Activated CD4-positive, alpha-beta T cell treated with anti-CD3 and anti-CD28 coated beads, Interleukin-2, Interleukin-6, amounts not matched to agents 100 ng/mL and 50 ng/mL, durations not matched to agents 16 hours and 8 hours (primary cell): ENCODE results near the gene PRCD.

ENCODE experiments used
- DNase-seq: peaks from one replicate; pipeline ENCODE4 v3.0.0-alpha.2; 2020

PRCD gene, protein sequence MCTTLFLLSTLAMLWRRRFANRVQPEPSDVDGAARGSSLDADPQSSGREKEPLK

GRCh38 chr17:76539631-76540271 lies at the start of gene PRCD:
Gene PRCD (plus strand): TSS chr17:76540044. CDS start chr17:76540142, 98 bp downstream.
- DNase-seq = no peak

DNA sequence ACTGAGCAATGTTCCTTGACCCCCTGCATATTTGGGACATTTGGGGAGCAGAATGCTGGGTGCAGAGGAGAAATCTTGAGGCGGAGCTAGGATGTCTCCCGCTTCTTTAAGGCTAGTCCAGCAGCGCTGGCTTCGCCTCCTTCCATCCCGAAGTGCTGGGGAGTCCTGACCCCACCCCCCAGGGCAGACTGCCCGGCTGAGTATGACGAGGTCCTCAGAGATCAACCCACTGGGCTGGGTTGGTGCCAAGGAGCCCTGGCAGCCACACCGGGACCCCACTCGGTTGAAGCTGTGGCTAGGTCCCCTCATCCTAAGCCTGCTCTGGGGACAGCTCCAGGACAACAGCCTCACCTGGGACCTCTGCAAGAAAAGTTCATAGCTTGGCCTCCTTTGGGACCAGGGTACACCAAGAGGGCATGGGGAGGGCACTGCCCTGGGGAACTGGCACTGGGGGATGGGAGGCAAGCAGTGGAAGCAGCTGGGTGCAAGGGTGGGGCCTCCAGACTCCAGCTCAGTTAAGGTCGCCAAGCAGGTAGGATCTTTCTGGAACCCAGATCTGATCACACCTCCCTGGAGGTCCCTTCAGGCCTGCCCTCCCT lies 49.6 kb upstream of the PRCD start:
- no peak for DNase-seq

- DNase-seq = no peak
Measured at GRCh38 chr17:76491271-76492122, 48.3 kb upstream of the PRCD start.

- no peak for DNase-seq
Measured at GRCh38 chr17:76492123-76492988, 47.5 kb upstream of the PRCD start.

DNA sequence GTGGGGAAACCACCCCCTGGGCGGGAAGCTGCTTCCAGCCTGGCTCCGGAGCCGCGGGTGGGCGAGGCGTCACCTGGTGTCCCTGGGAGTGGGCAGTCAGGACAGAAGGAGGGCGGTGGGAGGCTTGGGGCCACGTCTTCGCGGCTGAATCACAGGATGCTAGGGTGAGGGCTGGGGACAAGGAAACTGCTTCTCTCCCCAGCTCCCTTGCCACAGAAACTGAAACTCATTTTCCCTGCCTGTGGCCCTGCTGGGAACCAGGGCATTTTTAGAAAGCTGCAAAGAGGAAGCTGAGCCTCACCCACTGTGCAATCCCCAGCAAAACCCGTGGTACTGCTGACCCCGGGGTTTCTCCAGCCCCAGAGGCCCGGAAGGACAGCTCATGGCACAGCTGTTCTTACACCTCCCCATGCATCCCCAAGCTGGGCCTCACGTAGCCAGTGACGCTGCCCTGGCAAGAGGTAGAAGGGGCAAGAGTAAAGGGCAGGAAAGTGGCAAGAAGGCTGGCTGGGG lies 46.8 kb upstream of the PRCD start:
- DNase-seq = peak; percentile 76

GRCh38 chr17:76493505-76494167 lies 46.2 kb upstream of the PRCD start:
- no peak for DNase-seq

DNA sequence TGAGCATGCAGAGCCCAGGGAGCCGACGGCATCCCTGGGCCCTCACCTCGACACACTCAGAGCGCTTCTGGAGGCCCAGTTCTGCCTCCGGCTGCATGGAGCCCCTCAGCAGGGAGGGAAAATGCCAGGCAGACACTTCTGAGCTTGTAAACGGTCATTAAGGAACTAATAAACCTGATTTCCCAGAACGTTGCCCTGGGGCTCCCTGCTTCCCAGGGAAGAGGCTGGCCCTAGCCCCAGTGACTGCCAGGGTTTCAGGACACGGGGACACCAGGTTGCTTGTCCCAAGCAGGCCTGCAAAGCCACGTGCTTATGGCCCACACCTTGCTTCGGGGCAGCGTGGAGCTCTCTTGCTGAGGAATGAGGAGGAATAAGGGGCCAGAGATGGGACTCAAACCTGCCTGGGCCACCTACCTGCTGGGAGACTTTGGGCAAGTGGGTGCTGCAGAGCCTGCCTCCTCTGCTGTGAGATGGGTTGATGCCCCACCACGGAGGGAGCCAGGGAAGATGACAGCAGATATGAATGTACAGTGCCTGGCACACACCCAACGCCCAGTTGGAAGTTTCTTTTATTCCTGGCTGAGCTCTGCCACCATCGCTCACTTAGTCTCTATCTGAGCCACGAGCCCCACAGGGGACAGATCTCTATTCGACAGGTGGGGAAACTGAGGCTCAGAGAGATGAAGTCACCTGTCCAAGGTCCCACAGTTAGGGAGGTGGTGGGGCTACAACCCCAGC lies 44.0 kb upstream of the PRCD start:
- DNase-seq = no peak

DNA sequence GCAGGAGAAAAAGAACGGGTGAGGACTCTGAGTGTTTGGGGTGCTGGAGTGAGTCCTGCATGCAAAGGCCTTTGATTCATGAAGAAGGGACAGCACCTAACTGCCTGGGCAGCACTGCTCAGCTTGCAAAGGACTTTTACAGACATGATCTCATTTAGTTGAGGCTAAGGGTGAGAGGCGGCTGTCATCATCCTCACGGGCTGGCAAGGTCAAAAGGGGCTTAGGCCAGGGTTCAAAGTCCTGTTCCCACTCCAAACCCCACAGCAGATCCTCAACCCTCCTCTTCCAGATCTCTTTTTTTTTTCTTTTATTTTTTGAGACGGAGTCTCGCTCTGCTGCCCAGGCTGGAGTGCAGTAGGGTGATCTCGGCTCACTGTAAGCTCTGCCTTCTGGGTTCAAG lies 43.4 kb upstream of the PRCD start:
- DNase-seq = no peak

DNA sequence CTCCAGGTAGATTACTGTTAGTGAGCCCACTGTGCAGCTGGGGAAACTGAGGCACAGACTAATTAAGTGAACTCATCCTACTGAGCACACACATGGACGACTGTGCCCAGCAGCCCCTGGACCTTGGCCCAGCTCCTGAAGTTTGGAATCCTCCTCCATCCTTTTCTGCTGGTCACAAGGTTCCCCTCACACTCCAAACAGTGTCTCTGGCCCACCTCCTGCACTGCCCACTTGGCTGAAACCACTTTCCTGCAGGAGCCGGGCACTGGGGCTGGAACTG lies 42.2 kb upstream of the PRCD start:
- DNase-seq = no peak

- DNase-seq = no peak
Measured at GRCh38 chr17:76497979-76498875, 41.6 kb upstream of the PRCD start.

- DNase-seq = no peak
Measured at GRCh38 chr17:76498876-76499251, 41.0 kb upstream of the PRCD start.

- DNase-seq = no peak
Measured at GRCh38 chr17:76499267-76499667, 40.6 kb upstream of the PRCD start.

GRCh38 chr17:76500074-76500746 lies 39.6 kb upstream of the PRCD start:
- no peak for DNase-seq

- DNase-seq = no peak
Measured at GRCh38 chr17:76500747-76501017, 39.2 kb upstream of the PRCD start.

GRCh38 chr17:76501018-76501826 lies 38.6 kb upstream of the PRCD start, which contains the start of gene RHBDF2:
Gene RHBDF2 (minus strand): TSS chr17:76501423. CDS start chr17:76481524, 19,899 bp downstream.
- peak; percentile 98 for DNase-seq

GRCh38 chr17:76501827-76502307 lies 38.0 kb upstream of the PRCD start:
- DNase-seq = no peak

- DNase-seq = no peak
Measured at GRCh38 chr17:76502341-76503211, 37.3 kb upstream of the PRCD start.

- DNase-seq = no peak
Measured at GRCh38 chr17:76504117-76504516, 35.7 kb upstream of the PRCD start.
